Measurements from ENCODE around the gene ZNF500.

GRCh38 chr16:4783951-4784336 is 17.0 kb upstream of the ZNF500 start:
- no peak for TF ChIP-seq CTCF (IDR thresholded peaks at IDR 0.05)
- TF ChIP-seq EZH2 (IDR thresholded peaks at IDR 0.05; ENCODE audit: borderline replicate concordance, insufficient read depth, low read depth, low read length, poor library complexity, severe bottlenecking): no peak

Measured in B cell (primary cell).